IgD-negative memory B cell (primary cell): ENCODE data around the gene GHDC. TPM values are rescaled to one million over a fixed set of nuclear protein-coding genes. Genes with fewer than 3 reads are reported as not detected.
"Not testable (repeated sequence)": the region's sequence is repeated elsewhere in the genome, so short reads cannot be mapped to it uniquely, and the experiment has no call there.

Experiments used
- H3K27ac Mint-ChIP-seq, 3 donors: one replicate each; pipeline ENCODE4 v1.8.0; 2020 to 2022; ENCODE audit warnings: mild to moderate bottlenecking in 3 of 3, mixed read lengths in 3 of 3, moderate library complexity in 1 of 3
- H3K27me3 Mint-ChIP-seq: one replicate; pipeline ENCODE4 v1.8.0; 2021; ENCODE audit warnings: mixed read lengths
- H3K36me3 Mint-ChIP-seq: one replicate; pipeline ENCODE4 v1.8.0; 2020; ENCODE audit warnings: mild to moderate bottlenecking, mixed read lengths
- H3K4me1 Mint-ChIP-seq, 3 donors: one replicate each; pipeline ENCODE4 v1.8.0; 2020 to 2022; ENCODE audit warnings: mixed read lengths in 3 of 3, mild to moderate bottlenecking in 1 of 3
- H3K4me3 Mint-ChIP-seq, 4 donors: one replicate each; pipeline ENCODE4 v1.8.0; 2020 to 2022; ENCODE audit warnings: mild to moderate bottlenecking in 4 of 4, mixed read lengths in 4 of 4, moderate library complexity in 3 of 4
- H3K9me3 Mint-ChIP-seq, 3 donors: one replicate each; pipeline ENCODE4 v1.8.0; 2020 to 2021; ENCODE audit warnings: mixed read lengths in 3 of 3, mild to moderate bottlenecking in 1 of 3
- polyA plus RNA-seq: library from polyadenylated mRNA; unstranded; fragments of 300-500 nt; fragmentation: Illumina TruSeq; gene quantifications from one replicate; pipeline ENCODE4 v1.2.3, GENCODE V29; 2021

The GHDC gene
- polyA plus RNA-seq, 1 donor from 2014 or later: 24.3 TPM

DNA sequence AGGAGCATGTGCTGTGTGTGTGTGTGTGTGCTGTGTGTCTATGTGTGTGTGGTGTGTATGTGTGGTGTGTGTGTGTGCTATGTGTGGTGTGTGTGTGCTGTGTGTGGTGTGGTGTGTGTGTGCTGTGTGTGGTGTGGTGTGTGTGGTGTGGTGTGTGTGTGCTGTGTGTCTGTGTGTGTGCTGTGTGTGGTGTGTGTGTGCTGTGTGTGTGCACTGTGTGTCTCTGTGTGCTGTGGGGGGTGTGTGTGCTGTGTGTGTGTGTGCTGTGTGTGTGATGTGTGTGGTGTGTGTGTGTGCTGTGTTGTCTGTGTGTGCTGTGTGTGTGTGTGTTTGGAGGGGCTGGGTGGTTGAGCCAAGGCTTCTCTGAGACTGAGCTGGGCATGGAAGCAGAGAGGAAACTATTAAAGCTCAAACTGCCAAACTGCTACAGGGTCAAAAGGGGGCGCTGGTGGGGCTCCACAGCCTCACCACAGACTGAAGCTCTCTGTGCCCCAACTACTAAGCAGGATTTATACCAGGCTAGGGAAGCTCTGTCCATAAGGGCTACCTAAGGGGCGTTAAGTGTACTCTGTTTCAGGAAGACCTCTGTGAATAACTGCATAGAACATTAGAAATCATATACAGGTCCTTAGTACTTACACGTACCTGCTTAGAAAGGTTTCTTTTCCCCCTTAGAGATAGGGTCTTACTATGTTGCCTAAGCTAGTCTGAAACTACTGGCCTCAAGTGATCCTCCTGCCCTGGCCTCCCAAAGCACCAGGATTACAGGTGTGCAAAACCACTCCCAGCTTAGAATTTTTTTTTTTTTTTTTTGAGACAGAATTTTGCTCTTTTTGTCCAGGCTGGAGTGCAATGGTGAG lies 27.8 kb upstream of the GHDC start:
- H3K27ac Mint-ChIP-seq: peak overlapping the region in 1 of 3 donors; percentile 17

GRCh38 chr17:42219280-42219679 lies 25.0 kb upstream of the GHDC start:
- not testable (repeated sequence) for H3K36me3 Mint-ChIP-seq, H3K27ac Mint-ChIP-seq, H3K4me1 Mint-ChIP-seq, H3K4me3 Mint-ChIP-seq, H3K9me3 Mint-ChIP-seq, H3K27me3 Mint-ChIP-seq

More for the DNA sequence above, 27.8 kb upstream of the GHDC start:
- H3K4me3 Mint-ChIP-seq: no peak overlapping the region
- peaks cover 7% of the 10 kb centered on the region for H3K36me3 Mint-ChIP-seq
- H3K27me3 Mint-ChIP-seq: no peaks in the 10 kb centered on the region
- H3K4me1 Mint-ChIP-seq: peaks cover 0 to 3% (median 0%) of the 10 kb centered on the region in 3 donors
- H3K9me3 Mint-ChIP-seq: no peaks in the 10 kb centered on the region

- Mint-ChIP-seq H3K36me3 (peaks cover 2% of the 10 kb centered on the region), H3K4me1 (no peaks in the 10 kb centered on the region), H3K27me3 (no peaks in the 10 kb centered on the region), H3K4me3 (no peak overlapping the region), H3K27ac (no peak overlapping the region), H3K9me3 (no peaks in the 10 kb centered on the region)
These were observed 19.9 kb upstream of the GHDC start for GRCh38 chr17:42214156-42214555.

DNA sequence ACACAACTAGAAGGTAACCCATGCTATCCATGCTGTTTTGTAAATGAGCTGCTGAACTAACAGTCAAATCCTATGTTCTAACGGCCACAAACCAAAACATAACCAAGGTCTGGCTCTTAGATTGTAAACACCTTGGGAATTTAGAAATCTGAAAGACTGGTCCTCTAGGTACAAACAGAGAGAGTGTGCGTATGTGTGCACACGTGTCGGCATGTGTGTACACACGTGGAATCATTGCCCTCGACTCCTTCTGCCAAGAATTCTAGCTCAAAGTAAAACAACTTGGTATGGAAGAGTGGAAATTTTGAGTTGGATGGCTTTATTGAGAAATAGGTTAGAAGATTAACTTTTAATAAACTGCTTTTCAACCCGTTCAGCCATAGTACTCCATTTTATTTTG lies 18.1 kb upstream of the GHDC start:
- Mint-ChIP-seq H3K27ac (no peak overlapping the region), H3K36me3 (peaks cover 3% of the 10 kb centered on the region), H3K4me3 (no peak overlapping the region), H3K27me3 (no peaks in the 10 kb centered on the region), H3K4me1 (no peaks in the 10 kb centered on the region), H3K9me3 (no peaks in the 10 kb centered on the region)

GRCh38 chr17:42211921-42212341 lies 17.6 kb upstream of the GHDC start:
- H3K4me1 Mint-ChIP-seq, H3K27me3 Mint-ChIP-seq, H3K36me3 Mint-ChIP-seq, H3K9me3 Mint-ChIP-seq, H3K4me3 Mint-ChIP-seq, H3K27ac Mint-ChIP-seq: not testable (repeated sequence)

DNA sequence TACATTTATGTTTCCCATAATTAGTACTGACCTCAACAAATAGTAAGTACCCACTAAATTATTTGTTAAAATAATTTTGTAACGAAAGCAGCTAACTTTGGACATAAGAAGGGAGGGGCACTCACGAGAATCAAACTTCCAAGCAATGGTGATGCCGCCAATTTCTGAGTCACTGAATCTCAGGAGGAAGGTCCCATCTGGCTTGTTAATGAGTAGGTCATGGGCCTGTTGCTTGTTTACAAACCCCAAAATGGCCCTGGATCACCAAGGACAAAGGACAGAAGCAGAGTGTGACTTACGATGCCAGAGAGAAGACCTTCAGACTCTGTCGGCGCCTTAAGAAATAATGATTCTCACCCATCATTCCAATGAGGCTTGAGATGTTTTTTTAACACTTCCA lies 15.8 kb upstream of the GHDC start:
- Mint-ChIP-seq H3K27ac (no peak overlapping the region), H3K27me3 (no peaks in the 10 kb centered on the region), H3K4me3 (no peak overlapping the region), H3K4me1 (no peaks in the 10 kb centered on the region), H3K9me3 (no peaks in the 10 kb centered on the region), H3K36me3 (peaks cover 3% of the 10 kb centered on the region)

DNA sequence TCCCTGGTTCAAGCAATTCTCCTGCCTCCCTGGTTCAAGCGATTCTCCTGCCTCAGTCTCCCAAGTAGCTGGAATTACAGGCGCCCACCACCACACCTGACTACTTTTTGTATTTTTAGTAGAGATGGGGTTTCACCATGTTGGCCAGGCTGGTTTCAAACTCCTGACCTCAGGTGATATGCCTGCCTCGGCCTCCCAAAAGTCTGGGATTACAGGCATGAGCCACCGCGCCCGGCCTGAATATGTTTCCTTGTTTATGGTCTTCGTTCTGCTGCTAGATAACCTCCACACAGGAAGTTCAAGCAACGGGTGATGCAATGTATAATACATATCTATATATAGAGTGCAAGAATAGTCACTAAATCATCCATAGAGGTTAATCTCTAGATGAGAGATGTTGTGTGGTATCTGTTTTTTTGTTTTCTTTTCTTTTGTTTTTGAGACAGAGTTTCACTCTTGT lies 11.9 kb upstream of the GHDC start:
- not testable (repeated sequence) for H3K27me3 Mint-ChIP-seq, H3K4me1 Mint-ChIP-seq, H3K4me3 Mint-ChIP-seq, H3K36me3 Mint-ChIP-seq, H3K9me3 Mint-ChIP-seq
- peak overlapping the region in 1 of 3 donors; percentile 37 for H3K27ac Mint-ChIP-seq

- Mint-ChIP-seq H3K27me3 (no peaks in the 10 kb centered on the region), H3K4me1 (peaks cover 6 to 9% (median 9%) of the 10 kb centered on the region in 3 donors), H3K27ac (no peak overlapping the region), H3K36me3 (peaks cover 4% of the 10 kb centered on the region), H3K4me3 (no peak overlapping the region), H3K9me3 (no peaks in the 10 kb centered on the region)
These were observed 9.1 kb upstream of the GHDC start for GRCh38 chr17:42203354-42203753.

DNA sequence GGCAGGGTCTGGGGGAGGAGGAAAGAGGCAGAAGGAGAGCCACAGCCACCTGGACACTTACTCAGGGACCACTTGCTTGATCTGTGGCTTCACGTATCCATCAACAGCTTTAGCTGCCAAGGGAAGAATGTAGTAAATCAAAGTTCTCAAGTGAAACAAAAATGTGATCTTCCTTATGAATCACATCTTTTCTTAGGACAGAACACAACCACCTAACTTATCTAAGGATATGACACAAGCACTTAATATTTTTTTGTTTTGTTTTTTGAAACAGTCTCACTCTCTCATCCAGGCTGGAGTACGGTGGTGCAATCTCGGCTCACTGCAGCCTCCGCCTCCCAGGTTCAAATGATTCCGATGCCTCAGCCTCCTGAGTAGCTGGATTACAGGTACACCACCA lies 8.4 kb upstream of the GHDC start:
- peaks cover 4% of the 10 kb centered on the region for H3K36me3 Mint-ChIP-seq
- no peaks in the 10 kb centered on the region for H3K9me3 Mint-ChIP-seq
- H3K4me1 Mint-ChIP-seq: peaks cover 6 to 11% (median 9%) of the 10 kb centered on the region in 3 donors
- no peak overlapping the region for H3K4me3 Mint-ChIP-seq
- H3K27ac Mint-ChIP-seq: peak overlapping the region in 1 of 3 donors; percentile 89
- no peaks in the 10 kb centered on the region for H3K27me3 Mint-ChIP-seq

- Mint-ChIP-seq H3K36me3 (peaks cover 4% of the 10 kb centered on the region), H3K27ac (peak overlapping the region in 1 of 3 donors; percentile 89), H3K9me3 (no peaks in the 10 kb centered on the region), H3K4me3 (peak overlapping the region in 1 of 4 donors; percentile 43), H3K4me1 (peaks cover 6 to 11% (median 10%) of the 10 kb centered on the region in 3 donors), H3K27me3 (no peaks in the 10 kb centered on the region)
These were observed 7.9 kb upstream of the GHDC start for GRCh38 chr17:42202159-42202558.

GRCh38 chr17:42201458-42201772 lies 7.1 kb upstream of the GHDC start:
- Mint-ChIP-seq H3K36me3 (peaks cover 4% of the 10 kb centered on the region), H3K4me1 (peaks cover 6 to 11% (median 10%) of the 10 kb centered on the region in 3 donors), H3K27me3 (no peaks in the 10 kb centered on the region), H3K4me3 (no peak overlapping the region), H3K27ac (peak overlapping the region in 2 of 3 donors; percentile 80 to 92), H3K9me3 (no peaks in the 10 kb centered on the region)

DNA sequence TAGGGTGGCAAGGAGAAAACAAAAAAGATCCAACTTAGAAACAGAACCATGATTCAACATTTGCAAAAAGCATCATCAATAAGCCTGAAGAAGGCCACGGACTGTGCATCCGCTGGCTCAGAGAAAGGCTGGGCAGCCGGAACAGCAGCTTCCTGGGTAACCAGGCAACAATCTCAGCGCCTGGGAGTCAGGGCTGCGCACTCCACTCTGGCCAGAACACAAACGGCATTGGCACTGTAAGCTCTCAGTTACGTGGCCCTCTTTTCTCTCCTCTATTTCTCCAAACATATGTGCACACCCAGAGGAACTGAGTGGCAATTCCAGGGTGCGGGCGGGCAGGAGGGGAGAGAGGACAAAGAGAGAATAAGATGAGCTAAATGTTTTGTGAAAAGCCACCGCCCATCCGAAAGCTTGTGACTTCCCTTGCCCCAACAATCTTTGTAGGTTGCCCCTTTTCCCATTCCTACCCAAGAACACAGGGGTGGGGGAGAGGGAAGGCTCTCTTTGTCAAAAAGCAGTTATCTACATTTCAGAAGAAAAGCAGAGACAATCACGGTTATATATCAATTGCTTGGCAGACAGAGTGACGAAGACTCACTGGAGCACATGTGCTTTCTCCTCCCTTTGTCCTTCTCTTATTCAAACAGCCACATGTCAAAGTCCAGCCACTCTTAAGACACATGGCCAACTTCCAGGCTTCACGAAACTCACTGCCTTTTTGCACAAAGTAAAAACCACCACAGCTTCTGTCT lies 6.6 kb upstream of the GHDC start:
- peaks cover 6 to 14% (median 11%) of the 10 kb centered on the region in 3 donors for H3K4me1 Mint-ChIP-seq
- no peaks in the 10 kb centered on the region for H3K27me3 Mint-ChIP-seq
- no peaks in the 10 kb centered on the region for H3K9me3 Mint-ChIP-seq
- peaks cover 4% of the 10 kb centered on the region for H3K36me3 Mint-ChIP-seq
- H3K4me3 Mint-ChIP-seq: no peak overlapping the region
- H3K27ac Mint-ChIP-seq: peak overlapping the region; percentile 67 to 92 (median 80)

- H3K9me3 Mint-ChIP-seq: no peaks in the 10 kb centered on the region
- peak overlapping the region; percentile 39 to 98 (median 86) for H3K27ac Mint-ChIP-seq
- H3K4me3 Mint-ChIP-seq: peak overlapping the region in 2 of 4 donors; percentile 22 to 28
- H3K36me3 Mint-ChIP-seq: peaks cover 4% of the 10 kb centered on the region
- H3K27me3 Mint-ChIP-seq: no peaks in the 10 kb centered on the region
- H3K4me1 Mint-ChIP-seq: peaks cover 7 to 14% (median 11%) of the 10 kb centered on the region in 3 donors
These were observed 5.2 kb upstream of the GHDC start for GRCh38 chr17:42199416-42200011.

GRCh38 chr17:42198897-42199296 lies 4.6 kb upstream of the GHDC start:
- Mint-ChIP-seq H3K9me3 (no peaks in the 10 kb centered on the region), H3K4me1 (peaks cover 11 to 20% (median 14%) of the 10 kb centered on the region in 3 donors), H3K27me3 (no peaks in the 10 kb centered on the region), H3K27ac (peak overlapping the region; percentile 80 to 98 (median 97)), H3K36me3 (peaks cover 4% of the 10 kb centered on the region), H3K4me3 (peak overlapping the region in 2 of 4 donors; percentile 58 to 80)

GRCh38 chr17:42197564-42198156 lies 3.4 kb upstream of the GHDC start:
- Mint-ChIP-seq H3K27ac (peak overlapping the region in 2 of 3 donors; percentile 11 to 34), H3K4me3 (peak overlapping the region in 1 of 4 donors; percentile 47), H3K9me3 (no peaks in the 10 kb centered on the region), H3K4me1 (peaks cover 11 to 24% (median 24%) of the 10 kb centered on the region in 3 donors), H3K27me3 (no peaks in the 10 kb centered on the region), H3K36me3 (peaks cover 3% of the 10 kb centered on the region)
